ENCODE measurements around the gene CORO1C.
"Not testable (repeated sequence)": the region's sequence is repeated elsewhere in the genome, so short reads cannot be mapped to it uniquely, and the experiment has no call there.

Gene CORO1C

DNA sequence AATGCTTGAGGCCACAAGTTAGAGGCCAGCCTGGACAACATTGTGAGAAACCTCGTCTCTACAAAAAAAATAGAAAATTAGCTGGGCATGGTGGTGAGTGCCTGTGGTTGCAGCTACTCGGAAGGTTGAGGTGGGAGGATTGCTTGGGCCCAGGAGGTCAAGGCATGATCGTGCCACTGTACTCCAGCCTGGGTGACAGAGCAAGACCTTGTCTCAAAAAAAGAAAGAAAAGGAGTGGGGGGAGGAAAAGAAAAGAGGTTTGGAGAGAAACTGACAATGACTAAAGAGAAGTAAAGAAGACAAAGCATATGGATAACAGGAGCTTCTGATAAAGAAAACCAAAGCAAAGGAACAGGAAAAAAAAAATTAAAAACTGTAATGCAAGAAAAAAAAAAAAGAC is 60.2 kb downstream of the CORO1C start:
- no peak for DNase-seq (ENCODE audit: low read depth)

DNA sequence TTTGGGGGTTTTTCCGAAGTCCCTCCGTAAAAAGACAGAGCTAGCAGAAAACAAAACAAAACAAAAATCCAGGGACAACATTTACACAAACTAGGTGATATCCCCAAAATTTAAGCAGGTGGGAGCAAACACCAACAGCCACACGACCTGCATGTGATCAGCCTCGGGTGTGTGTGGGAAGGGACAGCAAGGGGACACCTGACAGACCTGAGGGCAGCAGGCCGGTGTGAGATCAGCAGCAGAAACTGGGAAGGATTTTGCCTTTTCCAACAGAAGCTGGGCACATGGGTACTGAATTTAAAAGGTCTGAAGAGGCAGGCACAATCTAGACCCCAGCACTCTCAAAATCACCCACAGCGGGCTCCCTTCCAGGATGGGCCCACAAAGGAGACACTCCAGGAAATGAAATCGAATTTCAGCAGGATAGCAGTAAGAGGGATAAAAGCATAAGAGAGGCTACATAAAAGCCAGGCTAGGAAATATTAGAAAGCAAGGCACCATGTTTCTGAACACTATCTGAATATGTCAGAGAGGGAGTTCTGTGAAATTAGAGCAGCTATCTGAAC is 61.2 kb downstream of the CORO1C start:
- DNase-seq (ENCODE audit: low read depth), result no peak

DNA sequence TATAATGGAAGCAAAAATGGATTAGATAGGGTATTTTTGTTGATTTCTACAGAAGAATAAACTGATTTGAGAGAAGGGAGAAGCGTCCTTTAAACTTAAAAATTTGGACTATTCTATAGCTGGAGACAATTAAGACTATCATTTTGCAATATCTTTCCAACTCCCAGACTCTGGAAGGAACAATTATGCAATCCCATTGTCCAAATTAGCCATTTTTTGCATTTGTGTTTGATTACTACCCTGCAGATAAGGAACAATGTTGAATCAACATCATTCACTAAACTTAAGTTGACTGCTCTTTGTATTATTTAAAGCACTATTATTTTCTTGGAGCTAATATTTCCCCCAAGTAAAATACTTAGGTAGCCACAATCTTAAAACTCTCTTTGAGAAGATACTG is 62.8 kb downstream of the CORO1C start:
- DNase-seq (ENCODE audit: low read depth), result no peak

DNA sequence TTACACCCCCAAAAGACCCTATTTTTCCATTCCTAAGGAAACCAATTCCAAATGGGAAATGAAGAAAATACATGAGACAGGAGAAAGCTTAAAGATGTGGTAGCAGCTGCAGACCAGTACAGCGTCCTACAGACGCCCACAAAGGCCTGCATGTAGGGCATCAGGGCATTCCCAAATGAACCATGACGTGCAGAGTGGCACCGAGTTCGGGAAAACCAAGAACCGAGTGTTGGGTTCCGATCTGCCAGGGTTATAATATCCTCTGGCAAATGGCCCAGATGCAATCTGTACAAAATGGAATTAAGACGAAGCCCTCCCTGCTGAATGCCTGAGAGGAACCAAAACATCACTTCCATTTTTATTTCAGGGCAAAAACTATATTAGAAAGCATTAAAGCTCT is 63.3 kb downstream of the CORO1C start:
- no peak for DNase-seq (ENCODE audit: low read depth)

DNA sequence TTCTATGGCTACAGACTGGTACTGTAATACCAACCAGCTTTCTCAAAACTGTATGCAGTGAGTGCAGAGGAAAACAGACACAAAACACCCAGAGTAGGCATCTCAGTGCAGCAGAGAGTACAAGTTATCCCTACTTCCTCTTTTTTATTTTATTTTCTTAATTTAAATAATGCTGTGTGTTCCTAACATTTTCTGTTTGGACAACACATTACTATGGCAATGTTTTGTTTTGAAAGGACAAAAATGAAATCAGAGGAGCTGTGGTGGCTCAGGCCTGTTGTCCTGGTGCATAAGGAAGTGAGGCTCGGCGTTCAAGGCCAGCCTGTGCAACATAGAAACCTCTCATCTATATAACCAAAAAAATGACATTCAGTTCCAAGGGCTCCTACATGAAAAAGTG is 64.0 kb downstream of the CORO1C start:
- no peak for DNase-seq (ENCODE audit: low read depth)

DNA sequence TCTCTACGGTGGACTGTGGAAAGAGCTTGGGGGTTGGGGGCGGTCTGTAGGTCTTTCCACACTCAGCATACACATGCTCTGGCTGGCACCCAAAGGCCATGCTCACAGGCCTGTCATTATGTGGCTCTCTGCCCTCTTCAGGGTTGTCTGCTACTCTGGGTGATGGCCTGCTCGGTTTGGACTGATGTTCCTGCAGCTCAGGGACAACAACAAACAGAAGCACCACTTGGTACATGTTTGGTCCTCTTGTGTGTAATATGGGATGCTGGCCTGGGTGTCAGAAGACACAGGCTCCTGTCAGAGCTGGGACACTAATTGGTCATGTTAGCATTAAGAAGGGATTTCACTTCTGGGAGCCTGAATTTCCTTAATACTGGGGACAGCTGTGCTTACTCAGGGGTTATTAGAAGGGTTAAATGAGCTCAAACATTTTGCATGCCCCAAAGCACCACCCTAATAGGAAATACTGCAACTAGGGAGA is 64.9 kb downstream of the CORO1C start:
- DNase-seq (ENCODE audit: low read depth), result no peak

DNA sequence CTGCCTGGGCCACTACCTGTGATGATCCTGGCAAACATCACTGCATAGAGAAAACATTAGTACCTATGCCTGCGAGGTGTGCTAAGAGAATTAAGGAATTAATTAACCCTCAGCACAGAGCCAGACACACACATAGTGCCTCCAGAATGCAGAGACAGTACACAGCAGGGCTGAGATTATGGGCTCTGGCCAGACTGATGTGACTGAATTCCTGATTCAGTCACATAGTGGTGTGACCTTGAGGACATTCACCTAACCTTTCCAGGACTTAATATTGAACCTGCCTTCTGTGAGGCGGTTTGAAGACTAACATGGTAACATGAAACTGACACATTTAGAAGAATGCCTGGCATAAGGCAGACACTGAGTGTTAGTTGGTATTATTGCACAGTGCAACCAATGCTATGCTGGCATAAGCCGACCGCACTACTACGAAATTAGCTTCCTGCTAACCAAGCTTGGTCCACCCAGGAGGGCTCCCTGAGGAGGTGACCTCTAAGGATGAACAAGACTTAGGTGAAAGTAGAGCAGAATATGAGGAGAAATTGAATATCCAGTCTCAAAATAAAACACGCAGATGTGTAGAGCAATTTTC is 65.6 kb downstream of the CORO1C start:
- DNase-seq (ENCODE audit: low read depth), result no peak

DNA sequence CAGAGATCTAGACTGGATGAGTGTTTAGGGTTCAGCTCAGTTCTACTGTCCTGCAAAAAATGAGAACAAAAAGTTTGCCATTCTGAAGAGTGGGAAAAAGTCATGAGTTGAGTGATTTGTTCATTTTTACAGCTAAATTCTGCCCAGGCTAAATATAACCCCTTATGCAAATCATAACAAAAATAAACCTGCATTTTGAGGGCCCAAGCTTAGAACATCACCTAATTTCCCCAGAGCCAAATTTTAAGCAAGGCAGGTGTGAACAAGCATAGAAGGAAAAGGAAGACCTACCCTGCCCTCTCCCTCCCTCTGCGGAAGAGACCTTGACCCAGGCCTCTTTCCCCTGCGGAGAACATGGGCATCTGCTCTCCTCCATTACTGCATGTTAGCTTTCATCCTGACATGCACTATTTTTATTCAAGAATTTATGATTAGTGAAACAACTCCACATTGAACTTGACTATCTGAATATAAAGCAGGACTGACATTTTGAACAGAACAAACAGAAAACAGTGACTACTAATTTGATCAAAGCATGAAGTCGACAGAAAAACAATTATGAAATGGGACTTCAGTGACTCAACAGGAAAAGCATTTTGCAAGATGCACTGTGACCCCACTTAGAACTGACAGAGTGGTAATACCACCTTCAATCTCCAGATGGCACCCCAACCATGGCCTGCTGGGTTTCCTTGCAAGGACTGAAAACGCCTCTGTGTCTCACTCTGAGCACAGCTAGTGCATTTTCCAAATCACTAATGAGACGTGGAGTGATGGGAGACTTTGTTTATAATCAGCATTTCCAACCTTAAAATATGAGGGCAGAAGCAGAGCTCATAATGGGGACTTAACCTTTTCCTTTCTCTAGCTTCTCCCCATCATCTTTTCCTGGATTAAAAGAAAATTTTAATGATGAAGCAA is 66.7 kb downstream of the CORO1C start:
- DNase-seq (ENCODE audit: low read depth), result peak; percentile 96

DNA sequence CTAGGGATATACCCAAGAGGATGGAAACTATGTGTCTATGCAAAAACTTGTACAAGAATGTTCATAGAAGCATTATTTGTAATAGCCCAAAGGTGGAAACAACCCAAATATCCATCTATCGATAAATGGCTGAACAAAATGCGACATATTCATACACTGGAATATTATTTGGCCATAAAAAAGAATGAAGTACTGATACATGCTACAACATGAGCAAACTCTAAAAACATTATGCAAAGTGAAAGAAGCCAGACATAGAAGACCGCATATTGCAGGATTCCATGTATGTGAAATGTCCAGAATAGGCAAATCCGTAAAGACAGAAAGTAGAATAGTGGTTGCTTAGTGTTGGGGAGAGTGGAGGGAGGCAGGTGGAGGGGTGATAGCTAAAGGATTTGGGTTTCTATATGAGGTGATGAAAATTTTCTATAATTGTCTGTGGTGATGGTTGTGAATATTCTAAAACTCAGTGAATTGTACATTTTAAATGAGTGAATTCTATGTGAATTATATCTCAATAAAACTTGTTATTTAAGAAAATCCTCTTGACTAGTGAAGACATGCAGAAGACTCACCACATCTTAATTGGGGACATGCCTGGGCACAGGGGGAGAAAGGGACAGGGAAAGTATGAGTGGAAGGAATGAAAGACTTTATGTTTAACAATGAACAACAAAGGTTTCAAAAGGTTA is 67.8 kb downstream of the CORO1C start:
- DNase-seq (ENCODE audit: low read depth), result no peak

DNA sequence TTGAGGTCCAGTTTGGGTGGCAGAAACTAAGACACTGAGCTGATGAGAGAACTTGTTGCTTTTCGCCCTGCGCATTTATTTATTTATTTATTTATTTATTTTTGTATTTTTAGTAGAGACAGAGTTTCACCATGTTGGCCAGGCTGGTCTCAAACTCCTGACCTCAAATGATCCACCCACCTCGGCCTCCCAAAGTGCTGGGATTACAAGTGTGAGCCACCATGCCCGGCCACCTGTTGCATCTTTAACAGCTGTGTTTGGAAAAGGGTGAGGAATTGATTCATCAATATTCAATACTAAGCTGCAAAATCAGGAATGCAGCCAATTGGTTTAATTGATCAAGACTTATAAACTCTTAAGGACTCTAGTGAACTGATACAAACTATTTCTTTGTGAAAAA is 73.2 kb downstream of the CORO1C start:
- not testable (repeated sequence) for DNase-seq (ENCODE audit: low read depth)

DNA sequence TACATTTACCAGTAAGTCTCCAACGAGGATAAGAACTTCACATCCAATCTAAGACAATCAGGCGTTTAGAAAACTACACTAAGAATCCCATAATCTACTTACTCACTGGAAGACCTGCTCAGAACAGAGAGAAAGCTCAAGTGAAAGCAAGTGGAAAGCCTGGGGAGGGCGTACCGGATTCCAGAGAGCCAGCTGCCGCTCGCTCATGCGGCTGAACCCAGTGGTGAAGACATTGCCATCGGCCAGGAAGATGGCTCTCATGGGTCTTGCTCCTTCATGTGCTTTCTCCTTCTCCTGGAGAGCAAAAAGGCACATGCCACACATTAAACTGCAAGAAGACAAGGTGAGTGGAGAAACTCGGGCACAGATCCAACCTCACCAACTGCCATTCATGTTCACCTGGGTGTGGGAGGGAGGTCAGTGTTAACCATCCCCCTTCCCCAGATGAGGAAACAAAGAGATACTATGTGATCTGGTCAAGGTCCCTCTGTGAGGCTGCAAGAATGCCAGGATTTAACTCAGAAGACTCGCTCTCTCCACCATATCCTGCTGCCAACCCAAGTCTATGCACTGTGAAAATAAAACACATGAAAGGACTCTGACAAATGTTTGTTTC is 74.1 kb downstream of the CORO1C start:
- DNase-seq (ENCODE audit: low read depth), result no peak

DNA sequence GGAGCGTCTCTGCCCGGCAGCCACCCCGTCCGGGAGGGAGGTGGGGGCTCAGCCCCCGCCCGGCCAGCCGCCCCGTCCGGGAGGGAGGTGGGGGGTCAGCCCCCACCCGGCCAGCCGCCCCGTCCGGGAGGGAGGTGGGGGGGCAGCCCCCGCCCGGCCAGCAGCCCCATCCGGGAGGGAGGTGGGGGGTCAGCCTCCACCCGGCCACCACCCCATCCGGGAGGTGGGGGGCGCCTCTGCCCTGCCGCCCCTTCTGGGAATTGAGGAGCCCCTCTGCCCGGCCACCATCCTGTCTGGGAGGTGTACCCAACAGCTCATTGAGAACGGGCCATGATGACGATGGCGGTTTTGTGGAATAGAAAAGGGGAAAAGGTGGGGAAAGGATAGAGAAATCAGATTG is 75.1 kb downstream of the CORO1C start:
- DNase-seq (ENCODE audit: low read depth), result not testable (repeated sequence)

DNA sequence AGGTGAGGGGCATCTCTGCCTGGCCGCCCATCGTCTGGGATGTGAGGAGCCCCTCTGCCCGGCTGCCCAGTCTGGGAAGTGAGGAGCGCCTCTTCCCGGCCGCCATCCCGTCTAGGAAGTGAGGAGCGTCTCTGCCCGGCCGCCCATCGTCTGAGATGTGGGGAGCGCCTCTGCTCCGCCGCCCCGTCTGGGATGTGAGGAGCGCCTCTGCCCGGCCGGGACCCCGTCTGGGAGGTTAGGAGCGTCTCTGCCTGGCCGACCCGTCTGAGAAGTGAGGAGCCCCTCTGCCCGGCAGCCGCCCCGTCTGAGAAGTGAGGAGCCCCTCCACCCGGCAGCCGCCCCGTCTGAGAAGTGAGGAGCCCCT is 75.5 kb downstream of the CORO1C start:
- DNase-seq (ENCODE audit: low read depth), result not testable (repeated sequence)

DNA sequence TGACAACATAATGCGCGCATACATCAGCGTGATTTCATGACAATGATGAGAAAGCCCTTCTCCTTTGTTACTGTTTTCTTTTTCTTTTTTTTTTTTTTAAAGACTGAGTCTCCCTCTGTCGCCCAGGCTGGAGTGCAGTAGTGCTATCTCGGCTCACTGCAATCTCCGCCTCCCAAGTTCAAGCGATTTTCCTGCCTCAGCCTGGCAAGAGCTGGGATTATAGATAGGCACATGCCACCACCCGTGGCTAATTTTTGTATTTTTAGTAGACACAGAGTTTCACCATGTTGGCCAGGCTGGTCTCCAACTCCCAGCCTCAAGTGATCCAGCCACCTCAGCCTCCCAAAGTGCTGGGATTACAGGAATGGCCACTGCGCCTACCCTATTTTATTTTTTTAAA is 76.7 kb downstream of the CORO1C start:
- not testable (repeated sequence) for DNase-seq (ENCODE audit: low read depth)

DNA sequence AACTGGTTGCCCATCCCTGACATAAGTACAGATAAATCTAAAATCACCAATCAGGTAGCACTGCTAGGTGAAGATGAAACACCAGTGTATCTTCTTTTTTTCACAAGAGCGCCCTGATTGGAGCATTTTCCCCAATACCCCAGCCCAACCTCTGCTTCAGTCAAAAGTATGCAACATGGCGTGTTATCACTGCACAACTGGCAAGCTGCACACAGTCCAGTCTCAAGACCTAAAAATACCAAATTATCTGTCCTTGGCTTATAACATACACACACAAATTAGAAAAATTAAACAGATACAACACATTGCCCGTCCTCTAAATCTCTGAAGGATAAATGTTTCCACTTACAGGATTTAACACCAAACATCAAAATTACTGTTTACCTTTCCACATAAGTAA is 77.4 kb downstream of the CORO1C start:
- no peak for DNase-seq (ENCODE audit: low read depth)

DNA sequence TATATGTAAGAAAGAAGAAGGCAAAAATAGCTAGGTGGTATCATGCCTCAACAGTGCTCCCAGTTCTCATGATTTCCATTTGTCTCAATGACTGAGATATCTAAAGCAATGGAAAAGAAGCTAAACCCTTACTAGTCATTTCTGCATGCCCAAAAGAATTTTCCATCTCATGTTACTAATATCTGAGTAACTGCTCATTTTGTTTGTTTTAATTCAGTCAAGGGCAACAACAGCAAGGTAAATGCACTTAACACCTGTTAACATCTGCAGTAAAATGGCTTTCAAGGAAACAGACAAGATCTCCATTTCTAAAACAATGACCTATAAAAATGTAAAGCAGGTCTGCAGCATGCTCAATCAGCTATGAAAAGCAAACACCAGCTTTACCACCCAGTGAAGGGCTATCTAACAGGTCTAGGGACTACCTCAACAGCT is 78.2 kb downstream of the CORO1C start:
- DNase-seq (ENCODE audit: low read depth), result no peak

DNA sequence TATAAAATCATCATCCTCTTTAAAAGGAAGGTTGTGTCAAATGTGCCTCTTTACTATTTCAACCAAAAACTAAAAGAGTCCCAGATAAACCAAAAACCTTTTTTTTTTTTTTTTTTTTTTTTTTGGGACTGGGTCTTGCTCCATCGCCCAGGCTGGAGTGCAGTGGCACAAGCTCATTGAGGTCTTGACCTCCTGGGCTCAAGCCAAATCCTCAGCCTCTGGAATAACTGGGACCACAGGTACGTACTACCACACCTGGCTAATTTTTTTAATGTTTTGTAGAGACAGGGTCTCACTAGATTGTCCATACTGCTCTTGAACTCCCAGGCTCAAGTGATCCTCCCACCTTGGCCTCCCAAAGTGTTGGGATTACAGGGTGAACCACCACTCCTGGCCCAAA is 81.2 kb downstream of the CORO1C start:
- DNase-seq (ENCODE audit: low read depth), result no peak

DNA sequence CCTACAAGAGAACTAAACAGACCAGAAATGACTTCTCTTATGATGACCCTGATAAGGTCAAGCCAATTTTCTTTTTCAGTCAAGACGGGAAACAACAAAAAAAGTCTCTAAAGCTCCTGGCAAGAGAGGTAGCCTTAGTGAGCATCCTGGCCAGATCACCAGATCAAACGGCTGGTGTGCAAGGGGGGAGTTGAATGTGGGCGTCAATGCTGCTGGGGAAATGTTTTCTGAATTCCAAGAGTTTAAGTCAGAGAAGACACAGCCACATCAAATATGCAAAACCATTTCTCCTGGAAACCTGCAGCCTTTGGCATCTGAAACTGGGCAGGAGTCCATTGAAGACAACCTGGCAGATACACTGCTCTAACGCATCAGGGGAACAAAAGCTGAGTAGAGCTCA is 81.6 kb downstream of the CORO1C start:
- peak; percentile 85 for DNase-seq (ENCODE audit: low read depth)

DNA sequence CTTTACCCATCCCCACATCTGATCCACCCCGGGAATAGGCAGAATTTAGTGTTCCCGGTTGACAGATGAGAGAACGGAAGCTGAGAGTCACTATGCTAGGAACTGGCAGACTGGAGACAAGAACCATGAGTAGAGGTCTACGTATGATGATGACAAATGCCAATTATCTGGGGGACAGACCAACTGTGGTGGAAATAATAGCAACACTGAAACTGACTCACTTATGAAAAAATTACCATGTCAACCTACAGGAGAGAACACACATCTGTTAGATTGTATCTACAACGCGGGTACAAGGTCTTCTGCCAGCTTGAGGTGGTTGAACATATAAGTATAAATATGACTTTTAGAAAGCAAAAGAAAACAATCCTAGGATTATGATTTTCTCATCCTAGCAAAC is 82.2 kb downstream of the CORO1C start:
- no peak for DNase-seq (ENCODE audit: low read depth)

DNA sequence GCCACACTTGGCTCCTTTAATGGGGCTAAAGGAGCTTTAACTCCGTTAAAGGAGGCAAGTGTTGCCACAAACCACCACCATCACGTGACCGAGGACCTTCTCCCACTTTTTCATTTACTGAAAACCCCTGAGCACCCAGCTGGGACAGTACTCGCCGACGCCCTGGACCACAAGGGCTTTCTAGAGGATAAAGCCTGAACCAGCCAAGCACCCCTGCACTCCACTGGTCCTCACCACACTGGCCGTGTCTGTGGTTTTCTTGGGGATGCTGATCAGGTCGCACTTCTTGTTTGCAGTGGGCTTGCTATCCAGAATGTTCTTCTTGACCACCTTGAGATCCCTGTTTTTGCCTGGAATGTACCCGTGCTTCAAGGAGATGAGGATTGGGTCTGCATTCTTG is 82.9 kb downstream of the CORO1C start:
- no peak for DNase-seq (ENCODE audit: low read depth)

DNA sequence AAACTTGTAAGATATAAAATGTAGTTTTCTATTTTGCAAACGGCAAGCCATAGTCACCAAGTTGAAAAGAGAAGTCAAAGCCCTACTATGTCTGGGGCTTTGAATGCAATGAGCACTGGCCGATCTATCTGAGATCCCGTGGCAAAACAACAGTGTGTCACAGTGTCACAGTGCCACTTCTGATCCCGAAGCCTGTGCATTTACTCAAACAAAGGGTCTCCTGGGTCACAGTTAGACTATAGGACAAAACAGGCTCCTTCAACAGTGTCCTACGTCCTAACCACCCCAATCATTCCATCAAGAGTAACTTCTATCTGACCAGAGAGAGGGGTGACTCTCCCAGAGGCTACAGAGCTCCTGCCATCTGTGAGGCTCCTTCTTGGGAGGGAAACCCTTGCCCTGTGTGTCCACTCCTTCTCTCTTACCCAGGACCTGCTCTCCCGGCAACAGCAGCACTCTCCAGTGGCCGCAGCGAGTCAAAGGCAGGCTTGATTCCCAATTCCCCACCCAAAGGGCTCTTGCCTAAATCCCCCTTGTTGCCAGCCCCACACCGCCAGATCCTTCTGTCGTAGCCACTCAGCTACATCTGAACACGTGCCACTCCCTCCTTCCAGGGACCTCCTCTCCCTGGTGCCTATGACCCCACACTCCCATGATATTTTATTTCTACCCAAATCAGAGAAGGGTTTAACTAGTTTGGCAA is 83.6 kb downstream of the CORO1C start:
- DNase-seq (ENCODE audit: low read depth), result no peak

Measured in HS-5 (cell line).